Neutrophil (primary cell): ENCODE data around the gene YPEL2.

Experiments used
- H3K27ac ChIP-seq: fragments of 200-600 bp; sonication (generic); 2 replicates; pipeline ENCODE4 v1.5.1; 2016; ENCODE audit warnings: mild to moderate bottlenecking, moderate library complexity
- H3K27me3 ChIP-seq: fragments of 200-600 bp; sonication (generic); 2 replicates; pipeline ENCODE4 v1.6.0; 2016; ENCODE audit warnings: mild to moderate bottlenecking
- H3K36me3 ChIP-seq: fragments of 200-600 bp; sonication (generic); 2 replicates; pipeline ENCODE4 v1.5.1; 2017
- H3K4me1 ChIP-seq, 2 experiments: fragments of 200-600 bp in 1 of 2; sonication (generic) in 1 of 2; 1 replicate in 1 of 2; 2 replicates in 1 of 2; pipeline versions ENCODE4 v1.5.1 to v1.6.1; 2013 to 2016; ENCODE audit warnings: low read depth in 1 of 2, low read length in 1 of 2, mild to moderate bottlenecking in 1 of 2, moderate library complexity in 1 of 2; ENCODE audit not compliant: control insufficient read depth in 1 of 2, insufficient read depth in 1 of 2
- H3K4me3 ChIP-seq, 2 experiments: fragments of 200-600 bp in 1 of 2; sonication (generic) in 1 of 2; 1 replicate in 1 of 2; 2 replicates in 1 of 2; pipeline ENCODE4 v1.5.1; 2013 to 2016; ENCODE audit warnings: low read depth in 1 of 2, low read length in 1 of 2, mild to moderate bottlenecking in 1 of 2, moderate library complexity in 1 of 2
- H3K9me3 ChIP-seq: fragments of 200-600 bp; sonication (generic); 2 replicates; pipeline ENCODE4 v1.5.1; 2016
- TF ChIP-seq, protein P1 (sequence below): fragments of 200-600 bp; sonication (generic); IDR thresholded peaks from 2 replicates; pipeline ENCODE4 v1.5.1; 2016; ENCODE audit warnings: antibody characterized with exemption

The YPEL2 gene

DNA sequence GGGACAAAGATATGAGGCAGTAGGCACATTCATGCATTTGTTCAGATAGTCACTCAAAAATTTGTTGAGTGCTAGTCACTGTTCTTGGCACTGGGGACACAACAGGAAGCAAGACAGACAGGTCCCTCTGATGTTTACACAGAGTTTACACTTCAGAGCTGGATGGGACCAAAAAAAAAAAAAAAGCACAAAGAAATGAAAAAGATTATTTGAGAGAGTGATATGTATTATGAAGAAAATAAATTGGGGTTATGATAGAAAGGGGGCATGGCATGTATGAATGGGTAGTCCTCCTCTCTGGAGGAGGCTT, 3.5 kb upstream of the YPEL2 start:
- Histone ChIP-seq H3K27me3 (no peaks in the 10 kb centered on the region), H3K4me1 (peaks cover 27 to 32% of the 10 kb centered on the region in 2 experiments), H3K4me3 (no peak overlapping the region), H3K9me3 (no peaks in the 10 kb centered on the region), H3K27ac (no peak overlapping the region), H3K36me3 (no peaks in the 10 kb centered on the region)
- TF ChIP-seq, protein P1, sequence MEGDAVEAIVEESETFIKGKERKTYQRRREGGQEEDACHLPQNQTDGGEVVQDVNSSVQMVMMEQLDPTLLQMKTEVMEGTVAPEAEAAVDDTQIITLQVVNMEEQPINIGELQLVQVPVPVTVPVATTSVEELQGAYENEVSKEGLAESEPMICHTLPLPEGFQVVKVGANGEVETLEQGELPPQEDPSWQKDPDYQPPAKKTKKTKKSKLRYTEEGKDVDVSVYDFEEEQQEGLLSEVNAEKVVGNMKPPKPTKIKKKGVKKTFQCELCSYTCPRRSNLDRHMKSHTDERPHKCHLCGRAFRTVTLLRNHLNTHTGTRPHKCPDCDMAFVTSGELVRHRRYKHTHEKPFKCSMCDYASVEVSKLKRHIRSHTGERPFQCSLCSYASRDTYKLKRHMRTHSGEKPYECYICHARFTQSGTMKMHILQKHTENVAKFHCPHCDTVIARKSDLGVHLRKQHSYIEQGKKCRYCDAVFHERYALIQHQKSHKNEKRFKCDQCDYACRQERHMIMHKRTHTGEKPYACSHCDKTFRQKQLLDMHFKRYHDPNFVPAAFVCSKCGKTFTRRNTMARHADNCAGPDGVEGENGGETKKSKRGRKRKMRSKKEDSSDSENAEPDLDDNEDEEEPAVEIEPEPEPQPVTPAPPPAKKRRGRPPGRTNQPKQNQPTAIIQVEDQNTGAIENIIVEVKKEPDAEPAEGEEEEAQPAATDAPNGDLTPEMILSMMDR: no peak

DNA sequence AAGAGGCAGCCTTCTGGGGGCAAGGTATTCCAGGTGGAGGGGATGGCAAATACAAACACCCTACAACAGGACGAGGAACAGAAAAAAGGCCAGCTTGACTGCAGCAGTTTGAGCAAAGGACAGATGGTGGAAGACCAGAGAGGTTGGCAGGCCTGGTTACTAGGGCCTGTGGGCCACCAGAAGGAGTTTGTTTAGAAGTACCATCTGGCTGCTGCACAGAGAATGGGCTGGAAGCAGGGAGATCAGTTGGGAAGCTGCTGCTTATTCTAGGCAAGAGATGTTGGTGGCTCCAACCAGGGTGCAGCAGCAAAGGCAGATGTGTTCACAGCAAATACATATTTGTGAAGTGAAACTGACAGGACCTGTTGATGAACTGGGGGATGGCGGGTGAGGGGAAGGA, 2.9 kb upstream of the YPEL2 start:
- H3K9me3 ChIP-seq: no peaks in the 10 kb centered on the region
- no peak overlapping the region for H3K27ac ChIP-seq
- no peaks in the 10 kb centered on the region for H3K36me3 ChIP-seq
- H3K4me3 ChIP-seq: no peak overlapping the region
- peaks cover 31 to 36% of the 10 kb centered on the region in 2 experiments for H3K4me1 ChIP-seq
- TF ChIP-seq, protein P1: no peak
- no peaks in the 10 kb centered on the region for H3K27me3 ChIP-seq

DNA sequence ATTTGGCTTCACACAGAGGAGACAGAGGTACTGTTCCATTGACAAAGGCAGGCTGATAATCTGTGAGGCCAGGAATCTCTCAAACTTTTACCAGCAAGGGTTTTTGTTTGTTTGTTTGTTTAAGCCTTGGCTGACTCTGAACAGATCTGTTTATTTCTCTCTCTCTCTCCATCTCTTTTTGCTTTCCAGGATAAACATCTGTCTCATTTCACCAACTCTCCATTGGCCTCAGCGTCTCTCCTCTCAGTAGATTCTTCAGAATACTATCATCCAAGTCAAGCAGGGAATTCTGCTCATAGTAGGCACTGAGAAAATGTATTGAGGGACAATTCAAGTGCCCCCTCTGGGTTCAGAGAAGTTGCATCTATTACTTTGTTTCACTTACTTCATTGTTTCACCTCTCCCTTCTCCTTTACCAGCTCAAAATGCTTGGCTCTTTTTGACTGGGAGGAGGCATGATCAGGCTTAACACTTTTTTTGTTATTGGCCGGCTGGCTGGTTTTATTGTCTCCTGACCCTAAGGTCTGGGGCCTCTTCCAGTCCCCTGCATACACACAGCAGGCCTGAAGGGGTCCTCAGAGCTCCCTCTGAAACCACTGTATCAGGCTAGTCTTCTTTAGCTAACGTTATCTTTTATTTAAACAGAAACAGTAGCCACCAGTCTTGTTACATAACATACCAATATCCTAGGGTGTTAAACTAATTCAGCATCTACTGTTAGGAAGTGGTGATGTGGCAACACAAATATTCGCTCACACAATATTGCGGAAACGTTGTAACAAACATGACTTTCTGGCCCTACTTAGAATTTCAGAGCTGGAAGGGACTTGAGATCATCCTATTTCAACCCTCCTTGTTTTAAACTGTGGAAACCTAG, 2.0 kb upstream of the YPEL2 start:
- H3K9me3 ChIP-seq: no peaks in the 10 kb centered on the region
- H3K4me3 ChIP-seq: peak overlapping the region; percentile 35 to 84
- H3K27ac ChIP-seq: peak overlapping the region; percentile 84
- peaks cover 35 to 36% of the 10 kb centered on the region in 2 experiments for H3K4me1 ChIP-seq
- TF ChIP-seq, protein P1: peak; percentile 53
- H3K27me3 ChIP-seq: no peaks in the 10 kb centered on the region
- H3K36me3 ChIP-seq: no peaks in the 10 kb centered on the region

DNA sequence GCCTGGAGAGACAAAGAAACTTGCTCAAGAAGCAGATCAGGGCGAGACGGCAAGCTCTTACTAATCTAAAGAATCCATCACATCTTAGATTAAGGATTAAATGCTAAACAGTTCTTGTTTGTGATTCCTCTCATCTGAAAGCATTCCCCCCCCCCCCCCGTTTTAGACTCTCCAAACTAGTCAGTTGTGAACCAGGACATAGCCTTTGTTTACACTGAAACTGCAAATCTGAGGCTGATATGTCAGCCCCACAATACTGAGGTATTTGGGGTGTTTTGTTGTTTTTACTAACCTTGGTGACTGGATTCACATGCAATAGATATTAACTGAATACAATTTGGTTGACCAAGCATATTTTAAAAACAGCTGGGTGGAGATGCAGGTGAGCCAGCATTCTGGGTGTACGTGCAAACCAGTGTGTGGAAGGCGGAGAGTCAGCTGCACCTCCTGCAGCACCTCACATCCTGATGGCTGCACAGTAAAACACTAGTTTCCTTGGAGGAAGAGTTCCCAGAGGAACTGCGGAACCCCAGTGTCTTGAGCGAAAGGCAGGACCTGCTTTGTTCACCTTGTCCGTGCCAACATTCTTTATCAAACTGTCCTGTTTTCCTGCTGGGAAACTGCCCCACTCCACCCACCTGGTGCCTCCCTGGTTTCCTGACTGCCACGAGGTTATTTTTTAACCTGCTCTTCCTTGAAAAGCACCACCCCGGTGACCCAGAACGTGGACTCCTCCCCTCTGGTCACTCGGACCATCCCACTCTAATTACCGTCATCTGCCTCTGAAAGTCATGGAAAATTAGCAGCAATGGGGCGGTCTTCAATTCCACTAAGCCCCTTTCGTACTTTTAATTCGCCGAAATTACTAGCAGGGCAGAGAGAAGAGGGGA, 1.2 kb upstream of the YPEL2 start:
- TF ChIP-seq, protein P1: no peak
- Histone ChIP-seq H3K27ac (peak overlapping the region; percentile 84), H3K9me3 (no peaks in the 10 kb centered on the region), H3K4me3 (peak overlapping the region; percentile 84 to 85), H3K4me1 (peaks cover 35 to 36% of the 10 kb centered on the region in 2 experiments), H3K27me3 (no peaks in the 10 kb centered on the region), H3K36me3 (no peaks in the 10 kb centered on the region)

DNA sequence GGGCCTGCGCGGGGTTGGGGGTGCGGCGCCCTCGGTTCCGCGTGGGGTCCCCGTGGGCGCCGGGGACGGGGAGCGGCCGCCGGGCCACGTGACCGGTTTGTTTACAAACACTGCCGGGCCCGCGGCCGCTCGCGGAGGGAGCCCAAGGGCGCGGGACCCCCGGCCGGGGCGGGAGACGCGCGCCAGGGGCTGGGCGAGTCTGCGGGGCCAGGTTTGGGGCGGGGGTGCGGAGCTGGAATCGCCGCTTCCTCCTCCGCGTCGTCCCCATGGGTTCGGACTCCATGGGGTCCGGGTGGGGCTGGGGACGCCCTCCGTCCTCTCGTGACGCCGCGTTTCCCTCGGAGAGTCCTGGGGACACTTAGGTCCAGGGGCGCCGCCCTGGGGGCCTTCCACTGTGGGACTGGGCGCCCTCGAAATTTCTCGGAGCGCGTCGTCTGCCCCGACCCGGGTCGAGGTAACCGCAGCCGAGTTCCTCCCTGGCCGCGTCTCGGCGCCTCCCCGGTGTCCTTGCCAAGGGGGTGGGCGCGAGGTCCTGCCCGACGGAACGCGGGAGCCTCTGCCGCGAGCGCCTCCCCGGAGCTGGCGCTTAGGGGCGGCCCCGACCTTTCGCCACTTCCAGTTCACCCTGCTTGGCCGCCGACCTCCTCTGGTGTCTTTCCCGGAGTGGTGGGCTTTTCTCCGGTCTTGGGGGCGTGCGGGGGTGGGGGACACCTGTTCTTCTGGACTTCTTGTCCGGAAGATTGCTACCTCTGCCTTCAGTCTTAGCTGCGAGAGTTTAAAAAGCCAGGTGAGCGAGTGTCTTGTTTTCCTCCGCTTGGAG, 684 bp downstream of the YPEL2 start:
- peak overlapping the region; percentile 84 for H3K27ac ChIP-seq
- TF ChIP-seq, protein P1: no peak
- no peaks in the 10 kb centered on the region for H3K9me3 ChIP-seq
- no peaks in the 10 kb centered on the region for H3K27me3 ChIP-seq
- H3K4me3 ChIP-seq: peak overlapping the region; percentile 84 to 85
- peaks cover 35 to 36% of the 10 kb centered on the region in 2 experiments for H3K4me1 ChIP-seq
- no peaks in the 10 kb centered on the region for H3K36me3 ChIP-seq
